NCI-H446 (cell line): ENCODE data around the gene HOXA11.
A peak's percentile ranks its signal among the peaks of the same experiment; 100 is the strongest.

ENCODE experiments used
- DNase-seq, 2 experiments: peaks; one replicate each; lab custom pipeline; 2025; lab: John Stamatoyannopoulos, UW

Gene HOXA11

GRCh38 chr7:27205325-27206280 lies 20.6 kb upstream of the HOXA11 start:
- no peak for DNase-seq

- DNase-seq, result no peak
Measured at GRCh38 chr7:27204851-27205322, 19.9 kb upstream of the HOXA11 start.

- DNase-seq, result no peak
Measured at GRCh38 chr7:27203964-27204594, 19.0 kb upstream of the HOXA11 start.

- DNase-seq, result no peak
Measured at GRCh38 chr7:27203365-27203953, 18.4 kb upstream of the HOXA11 start.

- no peak for DNase-seq
Measured at GRCh38 chr7:27202862-27203134, 17.8 kb upstream of the HOXA11 start.

- no peak for DNase-seq
Measured at GRCh38 chr7:27202018-27202861, 17.2 kb upstream of the HOXA11 start.

- DNase-seq, result no peak
Measured at GRCh38 chr7:27201580-27202017, 16.6 kb upstream of the HOXA11 start.

- DNase-seq, result no peak
Measured at GRCh38 chr7:27200761-27201579, 15.9 kb upstream of the HOXA11 start.

GRCh38 chr7:27199849-27200760 lies 15.1 kb upstream of the HOXA11 start, which contains the start of gene HOXA13:
Gene HOXA13, minus strand, starts transcription at chr7:27200091. Its CDS starts 14 bp downstream, at chr7:27200077.
- DNase-seq, result peak in 1 of 2 experiments; percentile 59

GRCh38 chr7:27198871-27199801 lies 14.1 kb upstream of the HOXA11 start:
- DNase-seq, result no peak

- DNase-seq, result no peak
Measured at GRCh38 chr7:27198138-27198841, 13.3 kb upstream of the HOXA11 start.

GRCh38 chr7:27197137-27198042 lies 12.4 kb upstream of the HOXA11 start:
- DNase-seq, result no peak

- peak; percentile 44 to 79 for DNase-seq
Measured at GRCh38 chr7:27196287-27196767, 11.3 kb upstream of the HOXA11 start.

- DNase-seq, result no peak
Measured at GRCh38 chr7:27194686-27195379, 9.8 kb upstream of the HOXA11 start.

- DNase-seq, result no peak
Measured at GRCh38 chr7:27194002-27194352, 8.9 kb upstream of the HOXA11 start.

- DNase-seq, result no peak
Measured at GRCh38 chr7:27193335-27194001, 8.4 kb upstream of the HOXA11 start.
